K562 (cell line): Measurements from ENCODE around the gene IFTAP. TPM values are rescaled to one million over a fixed set of nuclear protein-coding genes. Genes with fewer than 3 reads are reported as not detected.

Experiments
- ATAC-seq: fragments of 200-7000 bp; cut with Tn5 transposase; 3 replicates; pipeline ENCODE4 v1.9.1; 2020; ENCODE audit warnings: moderate library complexity
- BruUV-seq: library from RNA; stranded (reverse); fragments of 400-500 nt; replicated peaks from 2 replicates; lab custom pipeline; 2021; lab: Mats Ljungman, UMichigan
- CTCF ChIA-PET: fragments of 300-600 bp; formaldehyde crosslinking; extraction: SDS; loops from one replicate; lab custom pipeline; 2021; ENCODE audit warnings: low intra/inter-chr PET ratio; lab: Yijun Ruan, JAX
- POLR2A ChIA-PET: fragments of 300-600, 350-650 bp; sonication (Branson Sonifier 250); formaldehyde crosslinking; extraction: SDS; loops from one replicate; lab custom pipeline; 2021; ENCODE audit warnings: antibody characterized with exemption, inconsistent platforms; lab: Yijun Ruan, JAX
- DNase-seq, 4 experiments: peaks; one replicate each; pipeline versions ENCODE4 v3.0.0 to v3.0.0-alpha.2; 2011 to 2018; ENCODE audit warnings: low spot score in 3 of 4, mixed read lengths in 3 of 4; ENCODE audit errors: extremely low read depth in 1 of 4
- FAIRE-seq: peaks from 2 replicates; lab custom pipeline; 2011; peaks lifted over from hg19 to GRCh38; lab: Jason Lieb, UNC
- H2AFZ ChIP-seq: 2 replicates; pipeline ENCODE4 v1.6.0; 2011; ENCODE audit warnings: low read depth, low read length, control low read depth, inconsistent platforms
- H3K27ac ChIP-seq: fragments of 200-600 bp; 3 replicates; pipeline ENCODE4 v1.8.0; 2011; ENCODE audit warnings: low read depth, mild to moderate bottlenecking, control low read depth, inconsistent platforms, low read length, moderate library complexity, mixed read lengths; ENCODE audit errors: extremely low read depth
- H3K27me3 ChIP-seq, 2 experiments: fragments of 300-600 bp in 1 of 2; 2 replicates in 1 of 2; 3 replicates in 1 of 2; pipeline versions ENCODE4 v1.6.0 to v1.8.0; 2011; ENCODE audit warnings: inconsistent platforms in 2 of 2, low read length in 2 of 2, mild to moderate bottlenecking in 1 of 2, mixed read lengths in 1 of 2, moderate library complexity in 1 of 2; ENCODE audit not compliant: control insufficient read depth in 2 of 2, insufficient read depth in 2 of 2
- H3K36me3 ChIP-seq: fragments of 300-600 bp; 3 replicates; pipeline ENCODE4 v1.8.0; 2011; ENCODE audit warnings: mild to moderate bottlenecking, low read length, inconsistent platforms; ENCODE audit not compliant: control insufficient read depth, insufficient read depth
- H3K4me1 ChIP-seq, 2 experiments: fragments of 200-600 bp in 1 of 2; replicated peaks in 1 of 2; 2 replicates in 1 of 2; 3 replicates in 1 of 2; pipeline versions ENCODE4 v1.5.1 to v1.8.0; 2011; ENCODE audit warnings: inconsistent platforms in 2 of 2, low read length in 2 of 2, mild to moderate bottlenecking in 1 of 2, mixed read lengths in 1 of 2, moderate library complexity in 1 of 2; ENCODE audit not compliant: control insufficient read depth in 2 of 2, insufficient read depth in 2 of 2
- H3K4me2 ChIP-seq: 2 replicates; pipeline ENCODE4 v1.6.1; 2011; ENCODE audit warnings: low read length, control low read depth, inconsistent platforms, mixed read lengths; ENCODE audit not compliant: insufficient read depth
- H3K4me3 ChIP-seq: fragments of 200-600 bp; sonication (generic), shearing (Covaris generic); 2 replicates; pipeline ENCODE4 v1.5.1; 2016; ENCODE audit warnings: control low read depth, inconsistent platforms
- H3K79me2 ChIP-seq: fragments of 200-600 bp; 3 replicates; pipeline ENCODE4 v1.8.0; 2011; ENCODE audit warnings: low read length, inconsistent platforms; ENCODE audit not compliant: control insufficient read depth, insufficient read depth
- H3K9ac ChIP-seq, 2 experiments: 2 replicates each; pipeline versions ENCODE4 v1.6.0 to v1.6.1; 2011; ENCODE audit warnings: low read depth in 2 of 2, low read length in 2 of 2, control low read depth in 1 of 2, inconsistent platforms in 1 of 2, mild to moderate bottlenecking in 1 of 2, mixed read lengths in 1 of 2; ENCODE audit not compliant: insufficient read depth in 1 of 2
- H3K9me1 ChIP-seq: one replicate; pipeline ENCODE4 v1.6.0; 2011; ENCODE audit warnings: inconsistent platforms, mild to moderate bottlenecking, low read length, moderate library complexity; ENCODE audit not compliant: control insufficient read depth, insufficient read depth
- H3K9me3 ChIP-seq: replicated peaks from 2 replicates; pipeline ENCODE4 v1.5.1; 2011; ENCODE audit warnings: low read depth, low read length, inconsistent platforms; ENCODE audit not compliant: control insufficient read depth, insufficient read depth
- H4K20me1 ChIP-seq: replicated peaks from 2 replicates; pipeline ENCODE4 v1.6.1; 2011; ENCODE audit warnings: low read length, inconsistent platforms, mixed read lengths; ENCODE audit not compliant: control insufficient read depth, insufficient read depth
- NFIC ChIP-seq: fragments of 450-650 bp; IDR thresholded peaks from 2 replicates; pipeline ENCODE4 v1.6.1; 2017; ENCODE audit warnings: mild to moderate bottlenecking, inconsistent platforms
- SPI1 ChIP-seq: IDR thresholded peaks from 2 replicates; pipeline ENCODE4 v1.6.1; 2011; ENCODE audit warnings: low read depth, low read length, control low read depth, borderline replicate concordance
- ZNF140 ChIP-seq: fragments of 250-450 bp; sonication (Bioruptor Pico); IDR thresholded peaks from 2 replicates; pipeline ENCODE4 v1.8.0; 2021; ENCODE audit warnings: moderate library complexity, mild to moderate bottlenecking, inconsistent platforms
- ZNF239 ChIP-seq: fragments of 250-450 bp; sonication (Bioruptor Pico); IDR thresholded peaks from 2 replicates; pipeline ENCODE4 v1.4.0; 2020; ENCODE audit warnings: mild to moderate bottlenecking
- WGBS: fragments of 100-300 bp; shearing (Covaris generic); methylation state at CpG from one replicate; pipeline ENCODE4 v1.1.6; 2016; ENCODE audit warnings: low coverage, mixed read lengths; ENCODE audit not compliant: insufficient coverage; ENCODE audit errors: missing lambda C conversion rate; 5-methylcytosine and 5-hydroxymethylcytosine counted together
- in situ Hi-C: fragments of 300-500 bp; cut with MboI; formaldehyde crosslinking; loops from 4 replicates; pipeline ENCODE4 v1.15.0; 2018; ENCODE audit warnings: inconsistent platforms, mixed read lengths
- intact Hi-C: fragments of 100-400 bp; cut with micrococcal nuclease; formaldehyde crosslinking; loops from 2 replicates; pipeline ENCODE4 v1.14.2; 2022
- polyA plus RNA-seq, 8 experiments: library from polyadenylated mRNA; depleted of rRNA in 4 of 8; stranded (reverse) in 5 of 8; unstranded in 3 of 8; fragments of >200 nt; fragmentation: Nextera tagmentation in 2 of 8; fragmentation: Illumina TruSeq in 1 of 8; extraction: Ambion mirVana in 2 of 8; extraction: Trizol in 1 of 8; gene quantifications; 2 replicates each; pipeline versions ENCODE4 v1.2.1 to v1.2.3, GENCODE V29; 2011 to 2014; ENCODE audit warnings: inconsistent platforms in 1 of 8, missing spikeins in 1 of 8
- total RNA-seq, 7 experiments: library from RNA; depleted of rRNA in 6 of 7; stranded (reverse); fragments of >200 nt in 6 of 7; fragmentation: Illumina TruSeq in 2 of 7; extraction: Trizol in 2 of 7; gene quantifications; 2 replicates each; pipeline versions ENCODE4 v1.2.1 to v1.2.3, GENCODE V29; 2011 to 2021; ENCODE audit warnings: low replicate concordance in 1 of 7

Gene IFTAP
- total and polyA plus RNA-seq, 9 of the 15 experiments (the other 6 are each of a cell fraction or from before 2014, with no cell fraction given): 9.2 to 30.0 (median 17.0) TPM

DNA sequence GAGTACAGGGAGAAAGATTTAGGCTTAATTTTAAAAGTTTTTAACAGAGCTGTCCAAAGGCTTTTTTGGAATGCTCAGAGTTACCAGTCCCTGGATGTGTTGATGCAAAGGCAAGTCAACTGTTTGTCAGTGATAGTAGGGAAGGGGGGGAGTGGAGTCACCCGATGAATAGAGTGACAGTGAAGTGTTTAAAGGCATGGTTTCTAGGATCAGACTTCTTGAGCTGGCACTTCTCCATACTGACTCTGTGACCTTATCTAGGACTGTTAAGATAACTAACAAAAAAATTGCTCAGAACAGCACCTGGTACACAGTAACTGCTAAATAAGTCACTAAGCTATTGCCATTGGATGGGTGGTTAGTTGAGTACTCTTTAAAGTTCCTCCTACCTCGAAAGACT, 15.1 kb downstream of the IFTAP start (continued):
- TF ChIP-seq ZNF239 (CRISPR knock-in tag) (peak; percentile 33; the same call in 1 of the 2 replicates), ZNF140 (CRISPR knock-in tag) (no peak)

DNA sequence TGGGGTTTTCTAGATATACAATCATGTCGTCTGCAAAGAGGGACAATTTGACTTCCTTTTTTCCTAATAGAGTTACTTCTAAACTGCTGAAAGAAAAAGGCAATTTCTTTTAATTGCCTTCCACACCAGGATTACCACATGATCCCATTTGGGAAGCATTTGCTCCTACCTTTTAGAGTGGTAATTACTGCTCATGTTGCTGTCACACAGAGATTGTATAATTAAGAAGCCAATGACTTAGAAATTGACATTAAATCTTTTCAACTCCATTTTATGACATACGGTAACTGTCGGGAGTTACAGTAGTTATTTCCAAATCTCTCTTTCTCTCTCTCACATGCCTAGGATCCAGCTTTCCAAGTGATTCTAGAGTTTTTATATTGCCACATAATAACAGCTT, 21.5 kb downstream of the IFTAP start:
- H3K27me3 ChIP-seq: no peaks in the 10 kb centered on the region
- H3K4me1 ChIP-seq: peaks cover 0 to 17% of the 10 kb centered on the region in 2 experiments; a peak in 2 of 5 replicates
- FAIRE-seq (no peak), DNase-seq (no peak), ATAC-seq (no peak)
- H3K9me3 ChIP-seq: no peaks in the 10 kb centered on the region
- no peak overlapping the region for H2AFZ ChIP-seq
- H3K79me2 ChIP-seq: no peaks in the 10 kb centered on the region
- in situ Hi-C loops (no loop called here), intact Hi-C loops (no loop called here)
- no TSS peak for BruUV-seq
- 27% methylated on average over 3 of the region's 3 CpGs for WGBS
- H3K4me3 ChIP-seq: no peak overlapping the region
- TF ChIP-seq NFIC: no peak
- TF ChIP-seq SPI1: 0 out of 2 replicates have a peak, but pooled peaks have one; percentile 16
- no peaks in the 10 kb centered on the region for H4K20me1 ChIP-seq
- H3K9me1 ChIP-seq: no peaks in the 10 kb centered on the region
- ChIA-PET CTCF (interaction anchor here (1.1 kb wide), 1 partner anchor 52 kb away, joined by 3 read pairs; no protein-coding TSS in a partner anchor), POLR2A (no interaction called here)
- no peak overlapping the region for H3K4me2 ChIP-seq
- H3K27ac ChIP-seq: no peak overlapping the region
- no peaks in the 10 kb centered on the region for H3K36me3 ChIP-seq
- H3K9ac ChIP-seq: no peak overlapping the region
